Choroid plexus epithelial cell (primary cell): Measurements from ENCODE around the gene IL36B.

Experiments
- DNase-seq: peaks from one replicate; pipeline ENCODE4 v3.0.0-alpha.2; 2010; ENCODE audit warnings: low read depth
- H3K4me3 ChIP-seq: 2 replicates; pipeline ENCODE4 v1.5.1; 2011; ENCODE audit warnings: low read depth, mild to moderate bottlenecking, control low read depth, low read length, moderate library complexity
- TF ChIP-seq, protein P1 (sequence below): conservative IDR thresholded peaks from 2 replicates; pipeline ENCODE4 v1.5.1; 2011; ENCODE audit warnings: low read depth, mild to moderate bottlenecking, control low read depth, inconsistent platforms, low read length, moderate library complexity

IL36B gene

DNA sequence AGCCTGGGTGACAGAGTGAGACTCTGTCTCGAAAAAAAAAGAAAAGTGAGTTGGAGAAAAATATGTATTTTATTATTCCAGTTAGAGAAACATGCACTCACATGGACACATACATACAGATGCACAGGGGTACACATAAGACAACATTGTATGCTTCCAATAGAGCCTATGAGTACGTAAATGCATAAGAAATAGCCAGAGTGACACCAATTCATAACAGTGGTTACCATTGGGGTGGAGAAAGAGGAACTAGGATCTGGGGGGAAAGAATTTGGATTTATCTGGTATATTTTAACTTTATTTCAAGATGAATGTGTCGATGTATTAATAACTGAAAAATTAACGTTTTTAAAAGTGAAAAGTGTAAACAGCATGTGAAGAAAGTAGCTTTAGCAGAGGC is 31.4 kb downstream of the IL36B start:
- DNase-seq = no peak
- no peak overlapping the region for H3K4me3 ChIP-seq
- TF ChIP-seq, protein P1, sequence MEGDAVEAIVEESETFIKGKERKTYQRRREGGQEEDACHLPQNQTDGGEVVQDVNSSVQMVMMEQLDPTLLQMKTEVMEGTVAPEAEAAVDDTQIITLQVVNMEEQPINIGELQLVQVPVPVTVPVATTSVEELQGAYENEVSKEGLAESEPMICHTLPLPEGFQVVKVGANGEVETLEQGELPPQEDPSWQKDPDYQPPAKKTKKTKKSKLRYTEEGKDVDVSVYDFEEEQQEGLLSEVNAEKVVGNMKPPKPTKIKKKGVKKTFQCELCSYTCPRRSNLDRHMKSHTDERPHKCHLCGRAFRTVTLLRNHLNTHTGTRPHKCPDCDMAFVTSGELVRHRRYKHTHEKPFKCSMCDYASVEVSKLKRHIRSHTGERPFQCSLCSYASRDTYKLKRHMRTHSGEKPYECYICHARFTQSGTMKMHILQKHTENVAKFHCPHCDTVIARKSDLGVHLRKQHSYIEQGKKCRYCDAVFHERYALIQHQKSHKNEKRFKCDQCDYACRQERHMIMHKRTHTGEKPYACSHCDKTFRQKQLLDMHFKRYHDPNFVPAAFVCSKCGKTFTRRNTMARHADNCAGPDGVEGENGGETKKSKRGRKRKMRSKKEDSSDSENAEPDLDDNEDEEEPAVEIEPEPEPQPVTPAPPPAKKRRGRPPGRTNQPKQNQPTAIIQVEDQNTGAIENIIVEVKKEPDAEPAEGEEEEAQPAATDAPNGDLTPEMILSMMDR = no peak

DNA sequence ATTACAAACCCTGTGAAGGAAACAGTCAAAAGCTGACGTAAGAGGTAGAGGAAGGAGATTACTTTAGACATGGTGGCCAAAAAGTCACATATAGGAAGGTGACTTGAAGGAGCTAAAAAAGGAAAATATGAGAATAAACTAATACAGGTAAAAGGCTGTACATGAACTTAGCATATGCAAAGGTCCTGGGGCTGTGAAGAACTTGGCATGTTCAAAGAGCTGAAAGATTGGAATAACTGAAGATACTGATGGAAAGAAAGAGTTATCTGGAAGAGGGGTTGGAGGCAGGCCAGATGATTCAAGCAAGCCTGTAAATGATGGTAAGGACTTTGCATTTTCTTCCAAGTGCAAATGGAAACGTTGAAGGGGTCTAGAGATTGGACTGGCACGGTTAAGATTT is 34.2 kb downstream of the IL36B start:
- DNase-seq = no peak
- H3K4me3 ChIP-seq = no peak overlapping the region
- TF ChIP-seq, protein P1 = no peak

DNA sequence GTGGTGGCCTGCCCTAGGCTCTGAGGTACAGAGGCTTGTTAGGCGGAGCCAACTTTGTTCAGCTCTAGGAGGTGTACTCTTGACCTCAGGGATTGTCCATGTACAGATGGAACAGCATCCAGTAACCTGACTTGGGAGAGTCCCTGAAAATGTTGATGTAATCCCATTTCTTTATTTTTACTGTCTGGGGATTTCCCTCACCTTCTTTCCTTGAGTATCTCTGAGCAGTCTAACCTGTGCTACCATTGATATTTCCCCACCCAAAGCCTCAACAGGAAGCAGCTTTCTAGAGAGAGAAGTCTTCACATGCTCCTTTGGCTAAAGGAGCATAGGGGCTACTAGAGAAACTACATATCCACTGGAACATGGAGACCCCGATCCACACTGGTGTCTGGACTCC is 37.0 kb downstream of the IL36B start:
- H3K4me3 ChIP-seq = no peak overlapping the region
- TF ChIP-seq, protein P1 = no peak
- no peak for DNase-seq

DNA sequence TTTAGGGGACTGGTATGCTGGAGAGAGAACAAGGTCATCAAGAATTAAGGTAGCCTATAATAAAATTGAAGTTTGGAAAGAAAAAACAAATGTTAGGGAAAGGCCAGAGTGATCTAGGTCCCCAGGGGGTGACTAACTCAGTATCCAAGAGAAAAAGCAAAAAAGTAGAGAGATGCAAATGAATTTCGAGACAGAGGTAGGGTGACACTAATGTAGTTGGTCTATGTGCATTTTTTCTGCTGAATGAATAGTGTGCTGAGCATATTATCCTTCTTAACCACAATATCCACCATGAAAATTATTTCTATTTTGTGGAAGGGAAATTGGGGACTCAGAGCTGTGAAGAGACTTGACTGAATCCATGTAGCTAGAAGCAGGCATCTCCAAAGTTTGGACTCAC is 37.6 kb downstream of the IL36B start:
- TF ChIP-seq, protein P1 = no peak
- no peak for DNase-seq
- H3K4me3 ChIP-seq = no peak overlapping the region

DNA sequence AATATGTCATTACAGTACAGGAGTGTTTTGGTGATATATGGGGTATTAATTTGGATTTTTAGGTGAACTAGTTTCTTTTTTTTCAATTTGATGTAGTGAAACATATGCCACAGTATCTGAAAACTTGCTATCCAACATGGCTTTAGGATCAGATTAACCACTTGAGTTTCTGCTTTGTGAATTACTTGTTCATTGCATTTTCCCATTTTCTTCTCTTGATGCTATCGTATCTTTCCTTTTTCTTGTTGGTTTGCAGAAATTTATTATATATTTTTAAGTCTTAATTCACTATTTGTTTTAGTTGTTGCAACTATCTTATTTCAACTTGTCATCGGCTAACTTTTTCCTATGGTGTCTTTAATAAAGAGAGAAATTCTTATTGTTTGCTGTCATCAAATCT is 38.6 kb downstream of the IL36B start:
- DNase-seq = no peak
- TF ChIP-seq, protein P1 = no peak
- no peak overlapping the region for H3K4me3 ChIP-seq

DNA sequence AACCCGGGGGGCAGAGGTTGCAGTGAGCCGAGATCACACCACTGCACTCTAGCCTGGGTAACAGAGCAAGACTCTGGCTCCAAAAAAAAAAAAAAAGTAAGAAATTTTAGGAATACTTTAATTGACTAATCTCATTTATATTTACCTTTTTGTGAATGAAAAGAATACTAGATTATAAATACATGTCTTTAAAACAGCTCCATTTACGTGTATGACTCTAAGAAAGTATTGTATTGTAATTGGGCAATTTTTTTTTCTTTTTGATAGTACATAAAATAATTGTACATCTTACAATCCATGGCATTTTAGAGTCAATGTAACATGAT is 39.4 kb downstream of the IL36B start:
- TF ChIP-seq, protein P1 = no peak
- no peak overlapping the region for H3K4me3 ChIP-seq
- no peak for DNase-seq

DNA sequence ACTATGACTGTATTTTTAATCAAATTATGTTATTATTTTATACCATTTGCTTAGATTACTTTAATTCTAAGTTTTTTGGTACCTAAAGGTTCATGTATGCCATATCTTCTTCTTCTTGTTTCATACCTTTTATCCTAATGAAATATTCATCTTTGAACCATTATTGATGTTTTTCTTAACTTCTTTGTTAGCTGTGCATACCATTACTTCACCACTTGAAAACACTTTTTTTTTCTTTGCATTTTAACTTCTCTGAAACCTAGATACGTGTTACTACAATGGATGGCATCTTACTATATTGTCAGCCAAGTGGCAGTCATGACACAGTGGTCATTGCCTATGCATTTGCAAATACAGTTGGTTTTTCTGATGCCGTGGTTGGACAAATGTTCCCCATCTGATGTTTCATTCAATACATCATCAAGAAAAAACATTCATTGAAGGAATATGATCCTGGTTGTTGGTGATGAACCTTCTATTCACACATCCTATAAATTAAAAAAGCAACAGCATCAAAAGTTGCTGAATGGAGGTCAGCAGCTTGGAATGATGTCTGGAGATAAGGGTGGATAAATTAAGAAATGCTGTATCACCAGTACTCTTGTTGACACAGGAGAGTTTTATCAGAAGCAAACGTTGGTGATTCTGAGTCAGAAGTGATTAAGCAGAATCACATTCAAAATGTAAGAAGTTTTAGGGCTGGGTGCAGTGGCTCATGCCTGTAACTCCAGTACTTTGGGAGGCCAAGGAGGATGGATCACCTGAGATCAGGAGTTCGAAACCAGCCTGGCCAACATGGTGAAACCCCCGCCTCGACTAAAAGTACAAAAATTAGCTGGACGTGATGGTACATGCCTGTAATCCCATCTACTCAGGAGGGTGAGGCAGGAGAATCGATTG is 40.0 kb downstream of the IL36B start:
- peak; percentile 10 for DNase-seq
- TF ChIP-seq, protein P1 = no peak

More for the DNA sequence above, 40.0 kb downstream of the IL36B start:
- H3K4me3 ChIP-seq = no peak overlapping the region
